Astrocyte (in vitro differentiated cells and primary cell): ENCODE data around the gene DERL3. TPM values are rescaled to one million over a fixed set of nuclear protein-coding genes. Genes with fewer than 3 reads are reported as not detected.

Source experiments
- DNase-seq: peaks from one replicate; pipeline ENCODE4 v3.0.0-alpha.2; 2010; ENCODE audit warnings: low read depth
- FAIRE-seq: peaks from 2 replicates; lab custom pipeline; 2011; peaks lifted over from hg19 to GRCh38; lab: Jason Lieb, UNC
- H2AFZ ChIP-seq: 2 replicates; pipeline ENCODE4 v1.6.0; 2012; ENCODE audit warnings: low read depth, low read length, inconsistent platforms
- H3K27ac ChIP-seq: 2 replicates; pipeline ENCODE4 v1.5.1; 2011; ENCODE audit warnings: low read depth, low read length, inconsistent platforms
- H3K27me3 ChIP-seq: 2 replicates; pipeline ENCODE4 v1.6.0; 2011; ENCODE audit warnings: low read length, inconsistent platforms; ENCODE audit not compliant: insufficient read depth
- H3K36me3 ChIP-seq: 2 replicates; pipeline ENCODE4 v1.5.1; 2011; ENCODE audit warnings: low read length, inconsistent platforms; ENCODE audit not compliant: insufficient read depth
- H3K4me1 ChIP-seq: 2 replicates; pipeline ENCODE4 v1.5.1; 2011; ENCODE audit warnings: low read length, inconsistent platforms; ENCODE audit not compliant: insufficient read depth
- H3K4me2 ChIP-seq: 2 replicates; pipeline ENCODE4 v1.6.0; 2012; ENCODE audit warnings: low read length, inconsistent platforms
- H3K4me3 ChIP-seq: 2 replicates; pipeline ENCODE4 v1.5.1; 2011; ENCODE audit warnings: low read depth, mild to moderate bottlenecking, low read length, inconsistent platforms; ENCODE audit not compliant: insufficient read depth
- H3K79me2 ChIP-seq: 2 replicates; pipeline ENCODE4 v1.6.0; 2012; ENCODE audit warnings: mild to moderate bottlenecking, low read length, inconsistent platforms; ENCODE audit not compliant: insufficient read depth
- H3K9ac ChIP-seq: 2 replicates; pipeline ENCODE4 v1.6.0; 2012; ENCODE audit warnings: mild to moderate bottlenecking, low read length, inconsistent platforms
- H3K9me3 ChIP-seq: 2 replicates; pipeline ENCODE4 v1.5.1; 2012; ENCODE audit warnings: low read depth, mild to moderate bottlenecking, low read length, inconsistent platforms; ENCODE audit not compliant: insufficient read depth
- H4K20me1 ChIP-seq: 2 replicates; pipeline ENCODE4 v1.6.0; 2012; ENCODE audit warnings: low read length, inconsistent platforms; ENCODE audit not compliant: insufficient read depth
- H3K27ac Mint-ChIP-seq: one replicate; pipeline ENCODE4 v1.8.0; 2021; ENCODE audit warnings: mild to moderate bottlenecking, mixed read lengths; ENCODE audit not compliant: unreplicated experiment
- H3K27me3 Mint-ChIP-seq: one replicate; pipeline ENCODE4 v1.8.0; 2021; ENCODE audit warnings: low read depth, mixed read lengths; ENCODE audit not compliant: unreplicated experiment
- H3K36me3 Mint-ChIP-seq: one replicate; pipeline ENCODE4 v1.8.0; 2021; ENCODE audit warnings: low read depth, mixed read lengths; ENCODE audit not compliant: unreplicated experiment
- H3K4me1 Mint-ChIP-seq: one replicate; pipeline ENCODE4 v1.8.0; 2021; ENCODE audit warnings: low read depth, mixed read lengths; ENCODE audit not compliant: unreplicated experiment
- H3K4me3 Mint-ChIP-seq: one replicate; pipeline ENCODE4 v1.8.0; 2021; ENCODE audit warnings: mild to moderate bottlenecking, moderate library complexity, mixed read lengths; ENCODE audit not compliant: unreplicated experiment
- H3K9me3 Mint-ChIP-seq: one replicate; pipeline ENCODE4 v1.8.0; 2021; ENCODE audit warnings: mild to moderate bottlenecking, mixed read lengths; ENCODE audit not compliant: unreplicated experiment
- CTCF ChIP-seq: IDR thresholded peaks from 2 replicates; pipeline ENCODE4 v1.5.1; 2011; ENCODE audit warnings: low read depth, mild to moderate bottlenecking, inconsistent platforms, low read length, moderate library complexity; ENCODE audit not compliant: insufficient read depth
- EZH2 ChIP-seq: IDR thresholded peaks from 2 replicates; pipeline ENCODE4 v1.6.1; 2012; ENCODE audit warnings: mild to moderate bottlenecking, low read length, inconsistent platforms; ENCODE audit not compliant: insufficient read depth
- total RNA-seq: library from RNA; stranded (reverse); gene quantifications from 2 replicates; pipeline ENCODE4 v1.2.1, GENCODE V29; 2021

Gene DERL3
- total RNA-seq, 1 donor from 2014 or later: 0.82 TPM

GRCh38 chr22:23815541-23816155 lies 23.2 kb downstream of the DERL3 start:
- H3K27me3 Mint-ChIP-seq: no peaks in the 10 kb centered on the region
- H3K9me3 Mint-ChIP-seq: no peaks in the 10 kb centered on the region
- no peaks in the 10 kb centered on the region for H3K4me1 ChIP-seq
- H3K4me3 ChIP-seq: no peak overlapping the region
- H3K27me3 ChIP-seq: no peaks in the 10 kb centered on the region
- DNase-seq (no peak), FAIRE-seq (no peak)
- TF ChIP-seq CTCF (no peak), EZH2 (no peak)
- peaks cover 7% of the 10 kb centered on the region for H3K4me1 Mint-ChIP-seq
- no peak overlapping the region for H3K4me3 Mint-ChIP-seq
- H3K4me2 ChIP-seq: no peak overlapping the region
- peaks cover 9% of the 10 kb centered on the region for H3K36me3 Mint-ChIP-seq
- peaks cover 30% of the 10 kb centered on the region for H3K36me3 ChIP-seq
- no peak overlapping the region for H3K9ac ChIP-seq
- H3K27ac ChIP-seq: no peak overlapping the region
- H3K79me2 ChIP-seq: no peaks in the 10 kb centered on the region
- no peak overlapping the region for H3K27ac Mint-ChIP-seq
- no peaks in the 10 kb centered on the region for H3K9me3 ChIP-seq
- no peak overlapping the region for H2AFZ ChIP-seq
- peaks cover 6% of the 10 kb centered on the region for H4K20me1 ChIP-seq

GRCh38 chr22:23812378-23812777 lies 26.4 kb downstream of the DERL3 start:
- no peak overlapping the region for H3K4me3 ChIP-seq
- H2AFZ ChIP-seq: no peak overlapping the region
- H3K4me2 ChIP-seq: no peak overlapping the region
- H3K27ac Mint-ChIP-seq: no peak overlapping the region
- peaks cover 7% of the 10 kb centered on the region for H3K4me1 Mint-ChIP-seq
- peaks cover 20% of the 10 kb centered on the region for H3K36me3 ChIP-seq
- no peak overlapping the region for H3K4me3 Mint-ChIP-seq
- H3K9ac ChIP-seq: no peak overlapping the region
- no peak for FAIRE-seq
- H3K27ac ChIP-seq: no peak overlapping the region
- TF ChIP-seq EZH2 (no peak), CTCF (no peak)
- peaks cover 2% of the 10 kb centered on the region for H3K36me3 Mint-ChIP-seq
- no peaks in the 10 kb centered on the region for H3K4me1 ChIP-seq
- no peaks in the 10 kb centered on the region for H3K27me3 Mint-ChIP-seq
- no peaks in the 10 kb centered on the region for H3K9me3 ChIP-seq
- H3K27me3 ChIP-seq: no peaks in the 10 kb centered on the region
- H3K79me2 ChIP-seq: no peaks in the 10 kb centered on the region
- no peaks in the 10 kb centered on the region for H3K9me3 Mint-ChIP-seq
- DNase-seq: no peak
- H4K20me1 ChIP-seq: peaks cover 6% of the 10 kb centered on the region

- no peaks in the 10 kb centered on the region for H3K9me3 Mint-ChIP-seq
- no peak for DNase-seq
- no peak overlapping the region for H3K27ac ChIP-seq
- peaks cover 12% of the 10 kb centered on the region for H3K36me3 Mint-ChIP-seq
- H4K20me1 ChIP-seq: peaks cover 8% of the 10 kb centered on the region
- peaks cover 44% of the 10 kb centered on the region for H3K36me3 ChIP-seq
- H3K27me3 ChIP-seq: no peaks in the 10 kb centered on the region
- no peak overlapping the region for H3K9ac ChIP-seq
- TF ChIP-seq CTCF: no peak
- no peak for TF ChIP-seq EZH2
- no peaks in the 10 kb centered on the region for H3K4me1 ChIP-seq
- H3K79me2 ChIP-seq: no peaks in the 10 kb centered on the region
- FAIRE-seq: no peak
- H3K4me3 ChIP-seq: no peak overlapping the region
- no peak overlapping the region for H3K4me3 Mint-ChIP-seq
- no peak overlapping the region for H3K27ac Mint-ChIP-seq
- H3K9me3 ChIP-seq: no peaks in the 10 kb centered on the region
- no peaks in the 10 kb centered on the region for H3K4me1 Mint-ChIP-seq
- no peak overlapping the region for H3K4me2 ChIP-seq
- H3K27me3 Mint-ChIP-seq: no peaks in the 10 kb centered on the region
- H2AFZ ChIP-seq: no peak overlapping the region
These were observed 32.0 kb downstream of the DERL3 start for GRCh38 chr22:23806837-23807236.
